ENCODE results near the gene MPZL1. TPM values are rescaled to one million over a fixed set of nuclear protein-coding genes. Genes with fewer than 3 reads are reported as not detected.

Gene MPZL1
- total RNA-seq, 1 experiment from 2014 or later: 52.9 TPM

- H4K20me1 ChIP-seq (ENCODE audit: insufficient read depth): no peaks in the 10 kb centered on the region
- ChIA-PET RAD21 (ENCODE audit: low non-redundant PET in 1 of 2, low total read pairs in 2 of 2, uncharacterized antibody in 2 of 2, unreplicated experiment in 2 of 2) (no interaction called here), POLR2A (no interaction called here), CTCF (no interaction called here)
- H2AFZ ChIP-seq (ENCODE audit: low read depth, low read length, poor library complexity, severe bottlenecking): no peak overlapping the region
- BruUV-seq (replicated peaks): no TSS peak
- H3K79me2 ChIP-seq (ENCODE audit: insufficient read depth, low read length): peaks cover 77% of the 10 kb centered on the region
- H3K27ac ChIP-seq (ENCODE audit: low read depth, low read length): no peak overlapping the region
- no peak for DNase-seq (ENCODE audit: low read depth, low spot score)
- ATAC-seq: no peak
- H3K27me3 ChIP-seq (ENCODE audit: insufficient read depth, low read length): no peaks in the 10 kb centered on the region
- no peak overlapping the region for H3K9ac ChIP-seq (ENCODE audit: low read length)
- intact Hi-C loops (cut with micrococcal nuclease): no loop called here
- H3K4me1 ChIP-seq (ENCODE audit: control insufficient read depth in 1 of 2, insufficient read depth in 2 of 2, low read length in 2 of 2): peaks cover under 1 to 6% of the 10 kb centered on the region in 2 experiments; a peak in 3 of 4 replicates
- H3K9me3 ChIP-seq (ENCODE audit: control insufficient read depth in 1 of 2, insufficient read depth in 1 of 2, low read depth in 1 of 2, low read length in 2 of 2): no peaks in the 10 kb centered on the region
- no peak overlapping the region for H3K4me2 ChIP-seq (ENCODE audit: low read length)
- no peaks in the 10 kb centered on the region for H3K9me2 ChIP-seq (ENCODE audit: insufficient read depth)
- H3K36me3 ChIP-seq (ENCODE audit: control insufficient read depth in 1 of 2, insufficient read depth in 2 of 2, low read length in 2 of 2): no peaks in the 10 kb centered on the region
- H3K4me3 ChIP-seq (replicated peaks in 1 of 2; ENCODE audit: low read depth in 1 of 2, low read length in 2 of 2): no peak overlapping the region
- TF ChIP-seq ZFX (IDR thresholded peaks at IDR 0.05) (no peak), ZNF274 (IDR thresholded peaks at IDR 0.05; ENCODE audit: low read depth, low read length) (no peak), YY1 (IDR thresholded peaks at IDR 0.05; ENCODE audit: extremely low read depth, insufficient replicate concordance, low read depth, low read length) (no peak), CBX3 (IDR thresholded peaks at IDR 0.05; ENCODE audit: low read depth) (no peak), RAD21 (IDR thresholded peaks at IDR 0.05; ENCODE audit: low read depth) (no peak), EZH2 (IDR thresholded peaks at IDR 0.05) (no peak), POLR2AphosphoS5 (IDR thresholded peaks at IDR 0.05; ENCODE audit: low read depth, low read length) (no peak), REST (IDR thresholded peaks at IDR 0.05; ENCODE audit: low read depth) (no peak), FOSL1 (IDR thresholded peaks at IDR 0.05; ENCODE audit: low read depth) (no peak), SRF (IDR thresholded peaks at IDR 0.05; ENCODE audit: low read depth) (no peak), EZH2phosphoT487 (IDR thresholded peaks at IDR 0.05; ENCODE audit: borderline replicate concordance) (no peak), EGR1 (IDR thresholded peaks at IDR 0.05; ENCODE audit: low read depth) (no peak), TCF7L2 (IDR thresholded peaks at IDR 0.05; ENCODE audit: borderline replicate concordance, extremely low read depth, insufficient read depth, insufficient read length) (no peak)
- TF ChIP-seq, protein P1, sequence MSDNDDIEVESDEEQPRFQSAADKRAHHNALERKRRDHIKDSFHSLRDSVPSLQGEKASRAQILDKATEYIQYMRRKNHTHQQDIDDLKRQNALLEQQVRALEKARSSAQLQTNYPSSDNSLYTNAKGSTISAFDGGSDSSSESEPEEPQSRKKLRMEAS (IDR thresholded peaks at IDR 0.05): no peak
- TF ChIP-seq, protein P2, sequence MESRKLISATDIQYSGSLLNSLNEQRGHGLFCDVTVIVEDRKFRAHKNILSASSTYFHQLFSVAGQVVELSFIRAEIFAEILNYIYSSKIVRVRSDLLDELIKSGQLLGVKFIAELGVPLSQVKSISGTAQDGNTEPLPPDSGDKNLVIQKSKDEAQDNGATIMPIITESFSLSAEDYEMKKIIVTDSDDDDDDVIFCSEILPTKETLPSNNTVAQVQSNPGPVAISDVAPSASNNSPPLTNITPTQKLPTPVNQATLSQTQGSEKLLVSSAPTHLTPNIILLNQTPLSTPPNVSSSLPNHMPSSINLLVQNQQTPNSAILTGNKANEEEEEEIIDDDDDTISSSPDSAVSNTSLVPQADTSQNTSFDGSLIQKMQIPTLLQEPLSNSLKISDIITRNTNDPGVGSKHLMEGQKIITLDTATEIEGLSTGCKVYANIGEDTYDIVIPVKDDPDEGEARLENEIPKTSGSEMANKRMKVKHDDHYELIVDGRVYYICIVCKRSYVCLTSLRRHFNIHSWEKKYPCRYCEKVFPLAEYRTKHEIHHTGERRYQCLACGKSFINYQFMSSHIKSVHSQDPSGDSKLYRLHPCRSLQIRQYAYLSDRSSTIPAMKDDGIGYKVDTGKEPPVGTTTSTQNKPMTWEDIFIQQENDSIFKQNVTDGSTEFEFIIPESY (IDR thresholded peaks at IDR 0.05; ENCODE audit: extremely low read depth, insufficient replicate concordance, low read length): no peak
Measured at GRCh38 chr1:167746988-167747655, 25.3 kb downstream of the MPZL1 start.
